HUES48 (cell line): ENCODE results near the gene KRTAP5-8.
A peak's percentile ranks its signal among the peaks of the same experiment; 100 is the strongest.

Experiments
- H3K27ac ChIP-seq: one replicate; pipeline ENCODE4 v1.7.0; 2013; ENCODE audit warnings: low read depth, low read length, inconsistent platforms
- H3K27me3 ChIP-seq: 2 replicates; pipeline ENCODE4 v1.6.1; 2013; ENCODE audit warnings: mild to moderate bottlenecking, low read length; ENCODE audit not compliant: control insufficient read depth, insufficient read depth
- H3K36me3 ChIP-seq: 2 replicates; pipeline ENCODE4 v1.6.1; 2013; ENCODE audit warnings: low read length; ENCODE audit not compliant: control insufficient read depth, insufficient read depth
- H3K4me1 ChIP-seq: 2 replicates; pipeline ENCODE4 v1.6.1; 2013; ENCODE audit warnings: mild to moderate bottlenecking, low read length; ENCODE audit not compliant: control insufficient read depth, insufficient read depth
- H3K4me3 ChIP-seq: 2 replicates; pipeline ENCODE4 v1.5.1; 2013; ENCODE audit warnings: mild to moderate bottlenecking, low read depth, low read length
- H3K9ac ChIP-seq: 2 replicates; pipeline ENCODE4 v1.6.1; 2013; ENCODE audit warnings: mild to moderate bottlenecking, low read depth, low read length, moderate library complexity
- H3K9me3 ChIP-seq: 2 replicates; pipeline ENCODE4 v1.6.1; 2013; ENCODE audit warnings: low read length; ENCODE audit not compliant: control insufficient read depth, insufficient read depth

Gene KRTAP5-8

DNA sequence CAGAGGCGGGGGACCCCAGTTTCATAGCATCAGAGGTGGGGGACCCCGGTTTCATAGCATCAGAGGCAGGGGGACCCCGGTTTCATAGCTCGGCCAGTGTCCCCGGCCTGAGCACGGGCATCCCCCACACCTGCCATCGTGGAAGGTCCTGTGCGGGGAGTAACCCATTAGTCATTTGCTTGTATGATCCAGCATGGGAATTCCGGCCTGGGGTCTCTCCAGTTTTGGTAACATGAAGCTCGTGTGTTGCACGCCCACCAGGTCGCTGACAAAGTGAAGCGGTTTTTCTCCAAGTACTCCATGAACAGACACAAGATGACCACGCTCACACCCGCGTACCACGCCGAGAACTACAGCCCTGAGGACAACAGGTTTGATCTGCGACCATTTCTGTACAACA lies 39.7 kb upstream of the KRTAP5-8 start:
- H3K4me3 ChIP-seq, result no peak overlapping the region
- H3K36me3 ChIP-seq, result peaks cover 28% of the 10 kb centered on the region
- no peak overlapping the region for H3K9ac ChIP-seq
- H3K27ac ChIP-seq, result no peak overlapping the region
- no peaks in the 10 kb centered on the region for H3K9me3 ChIP-seq
- H3K4me1 ChIP-seq, result no peaks in the 10 kb centered on the region
- H3K27me3 ChIP-seq, result no peaks in the 10 kb centered on the region

- H3K4me1 ChIP-seq, result no peaks in the 10 kb centered on the region
- H3K36me3 ChIP-seq, result peaks cover 26% of the 10 kb centered on the region
- H3K27ac ChIP-seq, result no peak overlapping the region
- no peak overlapping the region for H3K9ac ChIP-seq
- no peaks in the 10 kb centered on the region for H3K27me3 ChIP-seq
- H3K9me3 ChIP-seq, result no peaks in the 10 kb centered on the region
- no peak overlapping the region for H3K4me3 ChIP-seq
Observed at GRCh38 chr11:71499125-71499524, 38.7 kb upstream of the KRTAP5-8 start.

GRCh38 chr11:71499546-71499945 lies 38.3 kb upstream of the KRTAP5-8 start:
- no peak overlapping the region for H3K4me3 ChIP-seq
- H3K9ac ChIP-seq, result no peak overlapping the region
- no peaks in the 10 kb centered on the region for H3K27me3 ChIP-seq
- H3K27ac ChIP-seq, result no peak overlapping the region
- peaks cover 23% of the 10 kb centered on the region for H3K36me3 ChIP-seq
- no peaks in the 10 kb centered on the region for H3K9me3 ChIP-seq
- no peaks in the 10 kb centered on the region for H3K4me1 ChIP-seq

DNA sequence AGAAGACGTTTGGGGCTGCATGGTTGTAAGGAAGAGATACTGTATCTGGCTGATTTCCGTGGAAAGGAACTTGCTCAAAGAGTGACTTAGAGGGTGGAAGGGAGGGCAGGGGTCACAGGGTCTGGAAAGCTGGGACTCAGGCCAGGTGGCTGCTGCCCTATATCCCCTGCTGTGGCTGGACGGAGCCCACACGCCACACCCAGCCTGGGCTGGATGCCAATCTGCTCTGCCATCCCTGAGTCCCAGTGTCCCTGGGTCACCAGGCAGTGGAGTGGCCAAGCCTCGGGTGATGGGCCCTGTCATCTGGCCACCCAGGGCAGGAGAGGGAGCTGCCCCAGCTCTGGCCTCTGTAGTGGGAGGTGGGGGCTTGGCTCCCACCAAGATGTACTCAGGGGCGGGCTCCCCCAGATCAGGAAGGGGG lies 37.2 kb upstream of the KRTAP5-8 start:
- Histone ChIP-seq H3K4me3 (no peak overlapping the region), H3K9ac (no peak overlapping the region), H3K9me3 (no peaks in the 10 kb centered on the region), H3K27ac (no peak overlapping the region), H3K4me1 (no peaks in the 10 kb centered on the region), H3K36me3 (peaks cover 23% of the 10 kb centered on the region), H3K27me3 (no peaks in the 10 kb centered on the region)

DNA sequence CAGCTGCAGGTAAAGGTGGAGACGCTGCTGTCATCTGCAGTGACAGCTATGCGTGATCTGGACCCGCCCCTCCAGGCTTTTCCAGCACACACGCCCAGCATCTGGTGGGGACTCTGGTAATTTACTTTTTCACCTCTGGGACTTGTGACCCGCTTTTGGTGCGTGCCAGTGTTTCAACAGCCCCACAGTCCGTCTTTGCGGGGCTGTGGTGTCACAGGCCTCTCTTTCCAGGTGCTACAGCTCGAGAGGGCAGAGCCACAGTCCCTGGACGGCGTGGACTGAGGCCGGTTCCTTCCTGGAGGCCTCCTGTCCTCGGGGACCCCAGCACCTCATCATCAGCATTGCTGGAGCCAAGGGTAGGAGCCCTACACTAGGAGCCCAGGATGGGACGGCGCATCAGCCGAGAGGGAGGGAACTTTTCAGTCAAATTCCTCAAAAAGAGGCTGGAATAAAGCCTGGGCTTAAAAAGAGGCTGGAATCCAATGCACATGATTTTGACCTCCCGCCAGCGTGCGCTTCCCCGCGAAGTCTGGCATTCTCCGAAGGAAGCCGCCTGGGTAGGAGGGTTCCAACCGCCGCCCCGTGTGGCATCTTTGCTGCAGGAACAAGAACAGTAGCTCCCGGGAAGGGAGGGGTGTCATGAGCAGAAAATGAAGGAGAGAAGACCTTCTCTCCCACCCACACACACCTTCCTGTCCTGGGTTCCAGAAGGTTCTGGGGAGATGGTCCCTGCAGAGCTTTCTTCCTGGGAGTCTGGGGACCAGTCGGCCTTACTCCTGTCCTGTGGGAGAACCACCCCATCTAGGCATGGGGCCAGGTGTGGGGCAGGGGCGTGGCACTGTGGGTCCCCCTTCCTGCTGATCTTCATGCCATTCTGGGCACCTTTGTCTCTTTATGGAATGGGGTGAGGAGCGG lies 36.5 kb upstream of the KRTAP5-8 start:
- Histone ChIP-seq H3K9ac (no peak overlapping the region), H3K4me1 (no peaks in the 10 kb centered on the region), H3K36me3 (peaks cover 23% of the 10 kb centered on the region), H3K27me3 (no peaks in the 10 kb centered on the region), H3K4me3 (no peak overlapping the region), H3K9me3 (no peaks in the 10 kb centered on the region), H3K27ac (no peak overlapping the region)

GRCh38 chr11:71502026-71502425 lies 35.8 kb upstream of the KRTAP5-8 start:
- Histone ChIP-seq H3K27me3 (no peaks in the 10 kb centered on the region), H3K9me3 (no peaks in the 10 kb centered on the region), H3K4me3 (no peak overlapping the region), H3K4me1 (no peaks in the 10 kb centered on the region), H3K9ac (no peak overlapping the region), H3K27ac (no peak overlapping the region), H3K36me3 (peaks cover 23% of the 10 kb centered on the region)

GRCh38 chr11:71502871-71503435 lies 34.9 kb upstream of the KRTAP5-8 start:
- Histone ChIP-seq H3K4me3 (no peak overlapping the region), H3K4me1 (no peaks in the 10 kb centered on the region), H3K27ac (no peak overlapping the region), H3K9me3 (0 out of 2 replicates have a peak, but pooled peaks cover 3% of the 10 kb centered on the region), H3K9ac (no peak overlapping the region), H3K36me3 (peaks cover 16% of the 10 kb centered on the region), H3K27me3 (no peaks in the 10 kb centered on the region)

DNA sequence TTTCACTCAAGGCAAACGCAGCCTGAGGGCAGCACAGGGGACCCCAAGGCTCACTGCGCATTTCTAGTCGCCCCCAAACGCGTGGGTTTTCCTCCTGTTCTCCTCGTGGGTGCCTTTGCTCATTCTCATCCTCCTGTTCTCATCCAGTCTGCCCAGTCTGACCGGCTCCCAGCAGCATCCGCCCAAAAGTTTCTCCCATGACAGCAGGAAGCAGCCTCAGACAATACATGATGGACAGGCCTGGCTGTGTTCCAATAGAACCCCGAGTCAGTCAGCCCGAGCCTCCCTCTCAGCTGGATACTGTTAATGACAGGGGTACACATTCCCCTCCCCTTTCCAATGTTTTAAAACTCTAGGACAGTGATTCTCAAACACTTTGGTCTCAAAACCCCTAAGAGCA lies 33.3 kb upstream of the KRTAP5-8 start:
- no peak overlapping the region for H3K9ac ChIP-seq
- H3K4me3 ChIP-seq, result no peak overlapping the region
- H3K36me3 ChIP-seq, result 0 out of 2 replicates have a peak, but pooled peaks cover under 1% of the 10 kb centered on the region
- 0 out of 2 replicates have a peak, but pooled peaks cover 7% of the 10 kb centered on the region for H3K9me3 ChIP-seq
- peak overlapping the region; percentile 61 for H3K27ac ChIP-seq
- no peaks in the 10 kb centered on the region for H3K4me1 ChIP-seq
- H3K27me3 ChIP-seq, result no peaks in the 10 kb centered on the region

DNA sequence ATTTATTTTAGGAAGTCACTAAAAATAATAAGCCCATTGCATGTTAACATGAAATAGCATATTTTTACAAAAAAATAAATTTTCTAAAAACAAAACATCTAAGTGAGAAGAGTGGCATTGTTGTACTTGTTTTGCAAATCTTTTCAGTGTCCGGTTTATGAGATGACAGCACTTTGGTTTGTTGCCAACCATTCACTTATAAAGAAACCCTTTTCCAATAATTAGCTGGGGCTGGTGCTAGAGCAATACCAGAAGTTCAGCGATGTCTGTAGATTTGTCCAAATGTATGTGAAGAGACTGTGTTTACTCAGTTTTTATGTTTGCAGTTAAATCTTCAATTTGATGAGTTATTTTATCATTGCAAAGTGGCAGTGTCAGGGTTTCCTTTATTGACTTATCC lies 32.8 kb upstream of the KRTAP5-8 start:
- H3K4me1 ChIP-seq, result no peaks in the 10 kb centered on the region
- no peak overlapping the region for H3K9ac ChIP-seq
- H3K36me3 ChIP-seq, result no peaks in the 10 kb centered on the region
- no peaks in the 10 kb centered on the region for H3K27me3 ChIP-seq
- peaks cover 8% of the 10 kb centered on the region; the same call in 1 of the 2 replicates for H3K9me3 ChIP-seq
- H3K27ac ChIP-seq, result peak overlapping the region; percentile 61
- H3K4me3 ChIP-seq, result no peak overlapping the region

DNA sequence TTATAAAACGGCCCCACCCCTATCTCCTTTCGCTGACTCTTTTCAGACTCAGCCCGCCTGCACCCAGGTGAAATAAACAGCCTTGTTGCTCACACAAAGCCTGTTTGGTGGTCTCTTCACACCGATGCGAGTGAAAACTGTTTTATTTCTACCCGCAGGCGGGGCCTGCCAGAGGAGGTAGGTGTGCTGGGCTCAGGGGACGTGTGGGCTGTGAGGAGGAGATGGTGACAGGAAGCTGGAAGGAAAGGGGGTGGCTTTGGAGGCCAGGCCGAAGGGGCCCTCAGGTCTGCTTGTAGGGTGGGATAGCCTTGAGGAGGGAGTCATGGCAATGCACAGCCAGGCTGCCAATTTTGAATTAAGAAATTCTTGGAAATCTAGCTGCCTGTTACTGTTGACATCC lies 32.0 kb upstream of the KRTAP5-8 start:
- Histone ChIP-seq H3K9me3 (peaks cover 16% of the 10 kb centered on the region), H3K27me3 (no peaks in the 10 kb centered on the region), H3K36me3 (no peaks in the 10 kb centered on the region), H3K9ac (no peak overlapping the region), H3K27ac (peak overlapping the region; percentile 56), H3K4me1 (no peaks in the 10 kb centered on the region), H3K4me3 (no peak overlapping the region)

GRCh38 chr11:71507102-71507501 lies 30.7 kb upstream of the KRTAP5-8 start:
- no peak overlapping the region for H3K4me3 ChIP-seq
- no peaks in the 10 kb centered on the region for H3K36me3 ChIP-seq
- H3K9ac ChIP-seq, result no peak overlapping the region
- H3K4me1 ChIP-seq, result no peaks in the 10 kb centered on the region
- no peaks in the 10 kb centered on the region for H3K27me3 ChIP-seq
- H3K27ac ChIP-seq, result no peak overlapping the region
- H3K9me3 ChIP-seq, result peaks cover 16% of the 10 kb centered on the region
